PC-9 (cell line): ENCODE results near the gene OR4P4.

Experiments used
- EZH2 ChIP-seq: fragments of 200-600 bp; sonication (generic); IDR thresholded peaks from 2 replicates; pipeline ENCODE4 v1.8.0; 2017; ENCODE audit warnings: antibody characterized with exemption, low read depth
- TF ChIP-seq, protein P1 (sequence below): fragments of 200-600 bp; sonication (generic); conservative IDR thresholded peaks from 2 replicates; pipeline ENCODE4 v1.6.1; 2017; ENCODE audit warnings: mixed run types, antibody characterized with exemption, mild to moderate bottlenecking, moderate library complexity

DNA sequence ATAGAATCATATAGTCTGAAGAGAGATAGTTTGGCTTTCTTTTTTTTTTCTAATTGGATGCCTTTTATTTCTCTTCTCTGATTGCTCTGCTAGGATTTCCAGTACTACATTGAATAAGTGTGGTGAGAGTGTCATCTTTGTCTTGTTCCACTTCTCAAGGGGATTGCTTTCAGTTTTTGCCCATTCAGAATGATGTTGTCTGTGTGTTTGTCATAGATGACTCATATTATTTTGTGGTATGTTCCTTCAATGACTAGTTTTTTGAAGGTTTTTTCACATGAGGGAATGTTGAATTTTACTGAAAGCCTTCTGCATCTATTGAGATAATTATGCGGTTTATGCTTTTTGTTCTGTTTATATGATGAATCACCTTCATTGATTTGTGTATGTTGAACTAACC, 10.4 kb upstream of the OR4P4 start:
- TF ChIP-seq, protein P1, sequence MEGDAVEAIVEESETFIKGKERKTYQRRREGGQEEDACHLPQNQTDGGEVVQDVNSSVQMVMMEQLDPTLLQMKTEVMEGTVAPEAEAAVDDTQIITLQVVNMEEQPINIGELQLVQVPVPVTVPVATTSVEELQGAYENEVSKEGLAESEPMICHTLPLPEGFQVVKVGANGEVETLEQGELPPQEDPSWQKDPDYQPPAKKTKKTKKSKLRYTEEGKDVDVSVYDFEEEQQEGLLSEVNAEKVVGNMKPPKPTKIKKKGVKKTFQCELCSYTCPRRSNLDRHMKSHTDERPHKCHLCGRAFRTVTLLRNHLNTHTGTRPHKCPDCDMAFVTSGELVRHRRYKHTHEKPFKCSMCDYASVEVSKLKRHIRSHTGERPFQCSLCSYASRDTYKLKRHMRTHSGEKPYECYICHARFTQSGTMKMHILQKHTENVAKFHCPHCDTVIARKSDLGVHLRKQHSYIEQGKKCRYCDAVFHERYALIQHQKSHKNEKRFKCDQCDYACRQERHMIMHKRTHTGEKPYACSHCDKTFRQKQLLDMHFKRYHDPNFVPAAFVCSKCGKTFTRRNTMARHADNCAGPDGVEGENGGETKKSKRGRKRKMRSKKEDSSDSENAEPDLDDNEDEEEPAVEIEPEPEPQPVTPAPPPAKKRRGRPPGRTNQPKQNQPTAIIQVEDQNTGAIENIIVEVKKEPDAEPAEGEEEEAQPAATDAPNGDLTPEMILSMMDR = no peak
- no peak for TF ChIP-seq EZH2
